GM06990 (cell line): Measurements from ENCODE around the gene ITK.

Experiments
- DNase-seq: peaks from one replicate; pipeline ENCODE4 v3.0.0-alpha.2; 2011; ENCODE audit not compliant: insufficient read length; ENCODE audit errors: extremely low read depth
- H3K27me3 ChIP-seq: replicated peaks from 2 replicates; pipeline ENCODE4 v1.6.0; 2011; ENCODE audit warnings: low read length; ENCODE audit not compliant: control insufficient read depth, insufficient read depth
- H3K36me3 ChIP-seq: 2 replicates; pipeline ENCODE4 v1.5.1; 2011; ENCODE audit warnings: low read length; ENCODE audit not compliant: control insufficient read depth, insufficient read depth
- H3K4me3 ChIP-seq: replicated peaks from 2 replicates; pipeline ENCODE4 v1.5.1; 2011; ENCODE audit warnings: low read depth, mild to moderate bottlenecking, control low read depth, low read length
- CTCF ChIP-seq: IDR thresholded peaks from 2 replicates; pipeline ENCODE4 v1.5.1; 2011; ENCODE audit warnings: low read length, control low read depth, mild to moderate bottlenecking, inconsistent platforms; ENCODE audit not compliant: insufficient read depth, poor library complexity, severe bottlenecking

The ITK gene

GRCh38 chr5:157186309-157187045 lies 5.8 kb downstream of the ITK start:
- no peak for TF ChIP-seq CTCF

GRCh38 chr5:157187046-157187754 lies 6.6 kb downstream of the ITK start:
- H3K36me3 ChIP-seq = no peaks in the 10 kb centered on the region
- no peak overlapping the region for H3K4me3 ChIP-seq
- no peaks in the 10 kb centered on the region for H3K27me3 ChIP-seq
- TF ChIP-seq CTCF = no peak
- DNase-seq = no peak

More at GRCh38 chr5:157186309-157187045, 5.8 kb downstream of the ITK start:
- Histone ChIP-seq H3K27me3 (no peaks in the 10 kb centered on the region), H3K36me3 (no peaks in the 10 kb centered on the region), H3K4me3 (no peak overlapping the region)
- DNase-seq = no peak

GRCh38 chr5:157188270-157188669 lies 7.6 kb downstream of the ITK start:
- Histone ChIP-seq H3K4me3 (no peak overlapping the region), H3K27me3 (no peaks in the 10 kb centered on the region), H3K36me3 (no peaks in the 10 kb centered on the region)
- no peak for TF ChIP-seq CTCF
- no peak for DNase-seq

DNA sequence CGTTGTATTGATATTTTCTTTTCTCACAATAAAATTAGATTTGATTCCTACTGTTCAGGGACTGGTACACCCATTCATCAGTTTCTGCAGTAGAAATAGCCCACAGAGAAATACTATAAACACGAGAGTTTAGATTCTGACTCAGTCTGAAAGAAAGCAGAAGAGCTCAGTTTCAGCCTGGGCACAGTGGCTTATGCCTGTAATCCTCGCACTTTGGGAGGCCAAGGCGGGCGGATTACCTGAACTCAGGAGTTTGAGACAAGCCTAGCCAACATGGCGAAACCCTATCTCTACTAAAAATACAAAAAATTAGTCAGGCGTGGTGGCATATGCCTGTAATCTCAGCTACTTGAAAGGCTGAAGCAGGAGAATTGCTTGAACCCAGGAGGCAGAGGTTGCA lies 8.6 kb downstream of the ITK start:
- H3K4me3 ChIP-seq = no peak overlapping the region
- H3K36me3 ChIP-seq = no peaks in the 10 kb centered on the region
- no peak for TF ChIP-seq CTCF
- no peaks in the 10 kb centered on the region for H3K27me3 ChIP-seq
- DNase-seq = no peak

- no peaks in the 10 kb centered on the region for H3K27me3 ChIP-seq
- TF ChIP-seq CTCF = no peak
- no peak overlapping the region for H3K4me3 ChIP-seq
- no peaks in the 10 kb centered on the region for H3K36me3 ChIP-seq
- no peak for DNase-seq
Observed at GRCh38 chr5:157193699-157194424, 13.2 kb downstream of the ITK start.
